ENCODE results near the gene LRRC31. TPM values are rescaled to one million over a fixed set of nuclear protein-coding genes. Genes with fewer than 3 reads are reported as not detected.

LRRC31 gene
- total and polyA plus RNA-seq, 2 of the 8 experiments (the other 6 are each of a cell fraction or from before 2014, with no cell fraction given) = not detected

DNA sequence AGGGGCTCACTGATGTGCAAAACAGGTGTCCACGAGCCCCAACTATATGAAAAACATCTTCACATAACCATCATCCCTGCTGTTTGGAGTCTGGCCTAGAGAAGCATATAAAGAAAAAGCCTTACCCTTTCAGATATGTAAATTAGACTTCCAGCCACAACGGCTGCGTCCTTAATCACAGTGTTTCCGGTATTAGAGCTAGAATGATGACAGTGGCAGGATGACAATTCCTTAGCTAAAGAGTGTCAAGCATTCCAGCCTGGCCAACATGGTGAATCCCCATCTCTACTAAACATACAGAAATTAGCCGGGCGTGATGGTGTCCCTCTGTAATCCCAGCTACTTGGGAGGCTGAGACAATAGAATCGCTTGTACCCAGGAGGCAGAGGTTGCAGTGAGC is 22.2 kb upstream of the LRRC31 start:
- H3K4me2 ChIP-seq (ENCODE audit: insufficient read depth in 1 of 2, low read depth in 2 of 2, low read length in 2 of 2) = no peak overlapping the region
- H3K27me3 ChIP-seq (replicated peaks in 1 of 4; ENCODE audit: control insufficient read depth in 3 of 4, extremely low read depth in 1 of 4, insufficient read depth in 3 of 4, low read length in 3 of 4) = no peaks in the 10 kb centered on the region
- no peak overlapping the region for H4K8ac ChIP-seq (ENCODE audit: extremely low read depth, insufficient read depth, low read length)
- no peak overlapping the region for H2AK5ac ChIP-seq (ENCODE audit: low read depth, low read length)
- no peak overlapping the region for H4K91ac ChIP-seq (replicated peaks; ENCODE audit: insufficient read length, low read length)
- no peak overlapping the region for H2BK15ac ChIP-seq (ENCODE audit: low read length)
- H3K4ac ChIP-seq (replicated peaks; ENCODE audit: insufficient read length, low read depth, low read length) = no peak overlapping the region
- H3K9me3 ChIP-seq (ENCODE audit: insufficient read depth in 2 of 2, low read depth in 1 of 2, low read length in 1 of 2) = no peaks in the 10 kb centered on the region
- POLR2A ChIA-PET (ENCODE audit: partially characterized antibody) = no interaction called here
- H3K79me1 ChIP-seq (ENCODE audit: low read depth, low read length) = no peaks in the 10 kb centered on the region
- no peak overlapping the region for H3K27ac ChIP-seq (ENCODE audit: low read depth, low read length)
- H2AFZ ChIP-seq (ENCODE audit: low read length) = no peak overlapping the region
- no peak overlapping the region for H3K23ac ChIP-seq (ENCODE audit: insufficient read length)
- no peak overlapping the region for H3K56ac ChIP-seq (replicated peaks; ENCODE audit: insufficient read length, low read depth, low read length)
- H2BK5ac ChIP-seq (ENCODE audit: low read depth, low read length) = no peak overlapping the region
- H3K23me2 ChIP-seq (ENCODE audit: low read depth, low read length) = no peaks in the 10 kb centered on the region
- H3K14ac ChIP-seq (ENCODE audit: insufficient read length) = no peak overlapping the region
- H3K18ac ChIP-seq (ENCODE audit: extremely low read depth, low read length) = no peak overlapping the region
- H3K36me3 ChIP-seq (ENCODE audit: control insufficient read depth in 2 of 4, insufficient read depth in 4 of 4, low read length in 3 of 4) = no peaks in the 10 kb centered on the region
- H3K9ac ChIP-seq (replicated peaks in 1 of 4; ENCODE audit: extremely low read depth in 1 of 4, low read depth in 3 of 4, low read length in 3 of 4) = no peak overlapping the region
- H4K20me1 ChIP-seq (replicated peaks in 1 of 2; ENCODE audit: control insufficient read depth in 1 of 2, insufficient read depth in 2 of 2, low read length in 2 of 2) = no peaks in the 10 kb centered on the region
- H3K4me3 ChIP-seq (ENCODE audit: extremely low read depth in 1 of 4, insufficient read depth in 2 of 4, low read depth in 3 of 4, low read length in 4 of 4) = no peak overlapping the region
- no peaks in the 10 kb centered on the region for H3K79me2 ChIP-seq (ENCODE audit: control insufficient read depth in 1 of 2, insufficient read depth in 2 of 2, low read length in 2 of 2)
- no peak overlapping the region for H2BK12ac ChIP-seq (ENCODE audit: low read depth, low read length)
- no peak for FAIRE-seq
- H4K5ac ChIP-seq (ENCODE audit: insufficient read length, low read depth, low read length) = no peak overlapping the region
- no peaks in the 10 kb centered on the region; a peak in 1 of 7 replicates for H3K4me1 ChIP-seq (replicated peaks in 1 of 4; ENCODE audit: control insufficient read depth in 3 of 4, insufficient read depth in 4 of 4, low read length in 3 of 4)
- DNase-seq (ENCODE audit: low read depth in 1 of 2, low spot score in 2 of 2) = no peak
- H2BK120ac ChIP-seq (replicated peaks; ENCODE audit: low read depth, low read length) = no peak overlapping the region
- CTCF ChIA-PET (ENCODE audit: partially characterized antibody) = interaction anchor here (0.7 to 1.2 kb wide), 3 partner anchors 10 to 743 kb away, joined by 3 read pairs; no protein-coding TSS in a partner anchor
- 91% methylated on average over 7 of the region's 7 CpGs; no CpG with 5 or more reads in 1 of the 2 experiments for WGBS, 2 experiments (ENCODE audit: extremely low coverage in 1 of 2, insufficient coverage in 1 of 2, insufficient read length in 1 of 2, insufficient replicate concordance in 2 of 2, low coverage in 1 of 2, low lambda C conversion rate in 2 of 2, missing lambda C conversion rate in 1 of 2)
- no peak overlapping the region for H2BK20ac ChIP-seq (ENCODE audit: low read length)
- TF ChIP-seq RXRA (IDR thresholded peaks at IDR 0.05; ENCODE audit: insufficient read depth, low read depth, low read length) (no peak), CHD1 (IDR thresholded peaks at IDR 0.05; ENCODE audit: low read depth, low read length) (no peak), PHF8 (conservative IDR thresholded peaks at IDR 0.05; ENCODE audit: low read depth, low read length) (no peak), ZNF274 (IDR thresholded peaks at IDR 0.05; ENCODE audit: borderline replicate concordance, extremely low read depth, low read length) (no peak), POU5F1 (IDR thresholded peaks at IDR 0.05; ENCODE audit: low read depth, low read length) (no peak)
- TF ChIP-seq, protein P1, sequence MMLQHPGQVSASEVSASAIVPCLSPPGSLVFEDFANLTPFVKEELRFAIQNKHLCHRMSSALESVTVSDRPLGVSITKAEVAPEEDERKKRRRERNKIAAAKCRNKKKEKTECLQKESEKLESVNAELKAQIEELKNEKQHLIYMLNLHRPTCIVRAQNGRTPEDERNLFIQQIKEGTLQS (IDR thresholded peaks at IDR 0.05; ENCODE audit: insufficient read depth, low read depth, low read length) = no peak
